Stimulated activated naive CD8-positive, alpha-beta T cell treated with anti-CD3 and anti-CD28 coated beads, Interleukin-15, Interleukin-2, amounts not matched to agents 100 ng/mL and 50 ng/mL, for 24 hours (primary cell): ENCODE measurements around the gene GMPR2.
"Not testable (repeated sequence)": the region's sequence is repeated elsewhere in the genome, so short reads cannot be mapped to it uniquely, and the experiment has no call there.

ENCODE experiments used
- H3K27ac Mint-ChIP-seq: one replicate; pipeline ENCODE4 v1.8.0; 2021; ENCODE audit warnings: mild to moderate bottlenecking, mixed read lengths
- H3K27me3 Mint-ChIP-seq: one replicate; pipeline ENCODE4 v1.8.0; 2021; ENCODE audit warnings: mixed read lengths
- H3K36me3 Mint-ChIP-seq: one replicate; pipeline ENCODE4 v1.8.0; 2021; ENCODE audit warnings: low read depth, mixed read lengths
- H3K4me1 Mint-ChIP-seq: one replicate; pipeline ENCODE4 v1.8.0; 2021; ENCODE audit warnings: low read depth, mixed read lengths
- H3K4me3 Mint-ChIP-seq: one replicate; pipeline ENCODE4 v1.8.0; 2021; ENCODE audit warnings: mild to moderate bottlenecking, mixed read lengths
- H3K9me3 Mint-ChIP-seq: one replicate; pipeline ENCODE4 v1.8.0; 2021; ENCODE audit warnings: mixed read lengths

The GMPR2 gene

GRCh38 chr14:24212924-24213865, 19.5 kb upstream of the GMPR2 start, which contains the start of gene CHMP4A:
Gene CHMP4A, minus strand, starts transcription at chr14:24213488. Its CDS starts 49 bp downstream, at chr14:24213439.
- no peaks in the 10 kb centered on the region for H3K27me3 Mint-ChIP-seq
- peaks cover 50% of the 10 kb centered on the region for H3K36me3 Mint-ChIP-seq
- peaks cover 61% of the 10 kb centered on the region for H3K4me1 Mint-ChIP-seq
- H3K9me3 Mint-ChIP-seq: no peaks in the 10 kb centered on the region
- peak within 1 kb of the TSS; percentile 99 for H3K4me3 Mint-ChIP-seq
- H3K27ac Mint-ChIP-seq: peak within 1 kb of the TSS; percentile 99

DNA sequence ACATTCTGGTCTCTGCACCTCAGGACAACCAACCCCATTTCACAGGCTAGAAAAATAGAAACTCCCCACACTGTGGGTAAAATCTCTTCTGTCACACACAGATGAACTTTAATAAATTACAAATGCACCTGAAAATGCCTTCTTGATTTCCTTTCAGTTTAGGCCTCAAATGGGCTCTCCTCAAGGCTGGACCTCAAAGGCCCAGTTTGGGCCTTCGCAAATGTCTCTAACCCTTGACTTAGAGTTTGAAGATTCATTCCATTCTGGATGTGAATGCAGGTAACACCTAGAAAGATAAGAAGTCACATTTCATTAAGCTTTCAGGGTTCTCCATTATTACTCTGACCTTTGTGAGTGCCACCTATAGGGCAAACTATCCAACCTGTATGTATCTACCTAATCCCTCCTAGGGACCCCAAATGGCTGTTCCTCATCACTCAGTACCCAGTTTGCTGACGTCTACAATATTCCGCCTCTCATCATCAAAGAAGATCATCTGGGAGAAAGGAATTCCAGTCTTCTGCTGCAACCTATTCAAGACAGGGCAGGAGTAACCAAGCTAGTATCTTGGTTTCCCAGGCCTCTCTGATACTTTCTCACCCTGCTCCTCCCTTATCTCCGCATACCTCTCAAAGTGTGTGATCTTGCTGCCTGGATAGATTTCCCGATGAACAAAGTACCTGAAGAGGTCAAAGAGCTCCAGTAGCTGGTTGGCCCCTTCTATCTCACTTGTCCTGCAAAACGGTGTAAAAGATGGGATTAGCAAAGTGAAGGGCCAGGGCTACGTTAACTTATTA, 18.7 kb upstream of the GMPR2 start:
- Mint-ChIP-seq H3K4me3 (peak overlapping the region; percentile 99), H3K27ac (peak overlapping the region; percentile 99), H3K9me3 (no peaks in the 10 kb centered on the region), H3K27me3 (no peaks in the 10 kb centered on the region), H3K36me3 (peaks cover 50% of the 10 kb centered on the region), H3K4me1 (peaks cover 61% of the 10 kb centered on the region)

DNA sequence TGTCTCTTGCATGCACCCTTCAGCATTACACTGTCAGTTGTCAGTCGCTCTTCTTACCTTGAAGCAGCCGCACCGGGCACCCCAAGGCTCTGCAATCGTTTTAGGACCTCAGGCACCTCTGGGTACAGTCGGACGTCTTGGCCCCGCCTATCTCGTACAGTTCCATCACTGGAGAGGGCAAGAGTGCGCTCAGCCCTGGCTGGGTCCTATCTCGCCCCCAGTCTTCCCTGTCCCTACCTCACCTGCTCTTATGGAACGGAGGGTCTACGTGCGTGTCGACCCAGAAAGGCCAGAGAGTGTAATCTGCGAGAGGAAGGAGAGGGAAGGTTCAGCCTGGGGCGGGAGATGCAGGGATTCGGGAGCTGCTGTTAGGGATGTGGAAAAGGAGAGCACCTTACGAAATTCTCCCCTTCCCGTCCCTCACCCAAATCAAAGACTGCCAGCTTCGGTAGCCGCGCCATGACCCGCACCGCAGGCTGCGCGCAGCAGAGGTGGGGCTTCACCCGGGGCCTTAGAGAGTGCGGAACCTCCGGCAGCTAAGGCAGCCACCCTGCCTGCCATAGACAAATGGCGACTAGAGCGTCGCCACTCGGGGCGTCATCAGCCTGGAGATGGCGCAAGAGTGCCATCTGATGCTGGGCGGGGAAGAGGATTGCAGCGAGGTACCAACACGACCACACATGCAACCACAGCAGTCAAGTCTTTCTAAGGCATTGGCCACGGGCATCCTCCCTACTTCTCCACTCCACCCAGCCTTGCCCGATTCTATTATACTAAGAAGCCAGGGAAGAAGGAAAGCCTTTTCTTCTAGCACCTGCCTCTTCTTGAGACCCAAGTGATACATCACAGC, 17.0 kb upstream of the GMPR2 start, which contains the start of gene MDP1:
MDP1 (minus strand) TSS at position 572 of the 850 bp plus-strand sequence; CDS start at position 461, 111 bp downstream.
- Mint-ChIP-seq H3K36me3 (peaks cover 40% of the 10 kb centered on the region), H3K27ac (peak within 1 kb of the TSS; percentile 59), H3K4me1 (peaks cover 55% of the 10 kb centered on the region)

DNA sequence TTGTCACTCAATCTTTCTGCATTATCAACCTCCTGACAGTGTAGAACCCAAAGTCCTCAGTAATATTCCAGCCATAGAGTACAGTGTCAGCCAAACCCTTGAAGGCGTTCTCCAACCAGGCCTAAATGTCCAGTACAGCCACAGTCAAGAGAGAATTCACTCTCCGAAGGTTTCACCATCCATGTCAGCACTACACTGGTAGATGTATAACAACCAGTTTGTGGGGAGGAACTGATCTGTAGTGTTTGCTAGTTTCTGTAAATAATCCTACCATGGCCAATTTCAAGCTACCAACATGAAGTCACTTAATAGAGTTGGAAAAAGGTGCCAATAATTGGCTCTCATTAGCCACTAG, 16.4 kb upstream of the GMPR2 start:
- H3K4me3 Mint-ChIP-seq: peak overlapping the region; percentile 99
- H3K27me3 Mint-ChIP-seq: no peaks in the 10 kb centered on the region
- H3K9me3 Mint-ChIP-seq: no peaks in the 10 kb centered on the region

More for the DNA sequence above, 17.0 kb upstream of the GMPR2 start, which contains the start of gene MDP1:
- Mint-ChIP-seq H3K9me3 (no peaks in the 10 kb centered on the region), H3K4me3 (peak within 1 kb of the TSS; percentile 99), H3K27me3 (no peaks in the 10 kb centered on the region)

GRCh38 chr14:24216876-24217275, 15.9 kb upstream of the GMPR2 start:
- Mint-ChIP-seq H3K4me1 (peaks cover 45% of the 10 kb centered on the region), H3K27ac (peak overlapping the region; percentile 34)

More for the DNA sequence above, 16.4 kb upstream of the GMPR2 start:
- peaks cover 35% of the 10 kb centered on the region for H3K36me3 Mint-ChIP-seq
- peaks cover 51% of the 10 kb centered on the region for H3K4me1 Mint-ChIP-seq
- H3K27ac Mint-ChIP-seq: peak overlapping the region; percentile 59

DNA sequence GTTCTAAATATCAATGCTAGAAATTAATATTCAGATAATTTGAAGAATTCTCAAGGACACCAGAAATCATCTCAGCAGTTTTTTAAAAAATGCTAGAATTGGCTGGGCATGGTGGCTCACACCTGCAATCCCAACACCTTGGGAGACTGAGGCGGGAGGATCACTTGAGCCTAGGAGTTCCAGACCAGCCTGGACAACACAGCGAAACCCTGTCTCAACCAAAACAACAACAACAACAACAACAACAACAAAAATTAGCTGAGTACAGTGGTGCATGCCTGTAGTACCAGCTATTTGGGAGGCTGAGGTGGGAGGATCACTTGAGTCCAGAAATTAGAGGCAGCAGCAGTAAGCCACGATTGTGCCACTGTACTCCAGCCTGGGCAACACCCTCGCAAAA, 13.6 kb upstream of the GMPR2 start:
- no peaks in the 10 kb centered on the region for H3K27me3 Mint-ChIP-seq
- no peak overlapping the region for H3K27ac Mint-ChIP-seq
- H3K9me3 Mint-ChIP-seq: no peaks in the 10 kb centered on the region
- H3K36me3 Mint-ChIP-seq: peaks cover 19% of the 10 kb centered on the region
- H3K4me1 Mint-ChIP-seq: peaks cover 24% of the 10 kb centered on the region
- no peak overlapping the region for H3K4me3 Mint-ChIP-seq

More at GRCh38 chr14:24216876-24217275, 15.9 kb upstream of the GMPR2 start:
- H3K9me3 Mint-ChIP-seq, H3K27me3 Mint-ChIP-seq, H3K4me3 Mint-ChIP-seq: not testable (repeated sequence)
- H3K36me3 Mint-ChIP-seq: peaks cover 30% of the 10 kb centered on the region

GRCh38 chr14:24219521-24219920, 13.2 kb upstream of the GMPR2 start:
- H3K27me3 Mint-ChIP-seq: no peaks in the 10 kb centered on the region
- peaks cover 22% of the 10 kb centered on the region for H3K4me1 Mint-ChIP-seq
- H3K36me3 Mint-ChIP-seq: peaks cover 21% of the 10 kb centered on the region
- no peak overlapping the region for H3K27ac Mint-ChIP-seq
- no peaks in the 10 kb centered on the region for H3K9me3 Mint-ChIP-seq
- H3K4me3 Mint-ChIP-seq: no peak overlapping the region

- H3K9me3 Mint-ChIP-seq, H3K27ac Mint-ChIP-seq, H3K4me3 Mint-ChIP-seq, H3K27me3 Mint-ChIP-seq: not testable (repeated sequence)
- peaks cover 37% of the 10 kb centered on the region for H3K36me3 Mint-ChIP-seq
- peaks cover 20% of the 10 kb centered on the region for H3K4me1 Mint-ChIP-seq
These were observed 9.7 kb upstream of the GMPR2 start for GRCh38 chr14:24222987-24223386.

DNA sequence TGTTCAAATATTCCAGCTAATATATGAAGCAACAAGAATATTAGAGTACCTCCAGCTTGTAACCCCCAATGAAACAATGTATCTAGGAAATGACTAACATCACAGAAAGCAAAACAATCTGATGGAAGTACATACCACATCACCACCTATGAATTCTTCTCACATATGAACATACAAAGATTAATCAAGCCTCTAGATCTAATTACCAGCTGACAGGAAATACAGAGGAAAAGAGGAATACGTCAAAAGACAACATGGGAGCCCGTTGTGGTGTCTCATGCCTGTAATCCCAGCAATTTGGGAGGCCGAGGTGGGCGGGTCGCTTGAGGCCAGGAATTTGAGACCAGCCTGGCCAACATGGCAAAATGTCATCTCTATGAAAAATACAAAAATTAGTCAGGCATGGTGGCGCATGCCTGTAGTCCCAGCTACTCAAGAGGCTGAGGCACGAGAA, 8.1 kb upstream of the GMPR2 start:
- Mint-ChIP-seq H3K27me3 (no peaks in the 10 kb centered on the region), H3K36me3 (peaks cover 35% of the 10 kb centered on the region), H3K27ac (peak overlapping the region; percentile 27), H3K4me3 (no peak overlapping the region), H3K4me1 (peaks cover 29% of the 10 kb centered on the region), H3K9me3 (no peaks in the 10 kb centered on the region)

DNA sequence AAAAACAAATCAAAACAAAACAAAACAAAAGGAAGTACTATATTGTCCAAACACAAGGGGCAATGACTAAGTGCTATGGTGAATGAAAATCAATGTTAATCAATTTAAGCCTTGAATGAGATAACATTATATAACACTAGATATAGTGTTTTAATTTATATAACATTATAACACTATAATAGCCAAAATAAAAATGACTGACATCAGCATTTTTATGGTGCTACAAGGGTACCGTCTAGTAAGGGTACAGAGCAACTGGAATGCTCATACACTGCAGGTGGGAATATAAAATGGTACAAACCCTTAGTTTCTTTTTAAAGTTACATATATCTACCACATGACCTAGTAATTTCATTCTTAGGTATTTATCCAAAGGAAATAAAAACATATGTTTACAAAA, 6.3 kb upstream of the GMPR2 start:
- H3K9me3 Mint-ChIP-seq: no peaks in the 10 kb centered on the region
- no peak overlapping the region for H3K4me3 Mint-ChIP-seq
- H3K4me1 Mint-ChIP-seq: peaks cover 37% of the 10 kb centered on the region
- peaks cover 33% of the 10 kb centered on the region for H3K36me3 Mint-ChIP-seq
- H3K27ac Mint-ChIP-seq: no peak overlapping the region
- no peaks in the 10 kb centered on the region for H3K27me3 Mint-ChIP-seq

GRCh38 chr14:24228902-24229301, 3.8 kb upstream of the GMPR2 start:
- H3K27ac Mint-ChIP-seq: no peak overlapping the region
- H3K4me1 Mint-ChIP-seq: peaks cover 48% of the 10 kb centered on the region

DNA sequence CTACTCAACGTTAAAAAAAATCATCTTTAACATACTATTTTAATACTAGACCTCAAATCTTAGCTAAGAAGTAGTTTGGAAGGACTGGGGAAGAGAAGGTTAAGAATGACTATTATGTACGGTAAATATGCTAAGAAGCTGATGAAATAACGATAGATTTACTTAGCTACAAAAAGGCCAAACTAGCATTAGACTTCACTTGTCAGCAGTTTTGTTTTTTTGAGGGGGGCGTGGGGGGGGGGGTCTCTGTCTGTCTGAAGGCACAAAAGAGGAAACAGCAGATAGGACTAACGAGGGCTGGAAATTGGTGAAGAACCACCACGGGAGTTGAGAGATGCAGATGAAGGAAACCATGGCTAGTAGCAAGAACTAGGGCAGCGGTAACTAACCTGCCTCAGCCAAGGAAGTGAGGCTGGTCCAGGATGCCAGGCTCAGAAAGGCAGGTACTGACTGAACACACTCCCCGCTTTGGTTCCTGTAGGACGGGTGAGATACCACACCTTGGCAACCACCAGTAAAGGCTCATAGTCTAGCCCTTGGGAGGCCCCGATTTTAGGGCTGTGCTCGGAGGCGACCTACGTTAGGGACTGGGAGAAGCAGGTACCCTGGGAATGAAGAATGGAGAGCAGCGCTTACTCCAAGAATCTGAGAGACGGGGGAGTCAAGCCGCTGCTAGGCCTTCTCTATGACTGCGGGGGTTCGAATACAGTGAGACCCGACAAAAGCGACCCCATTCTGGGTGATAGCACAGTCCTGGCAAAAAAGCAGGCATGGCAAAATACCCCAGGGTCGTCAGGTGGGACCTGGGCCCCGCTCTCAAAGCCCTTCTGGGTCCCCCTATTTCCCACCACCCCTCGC, 1.2 kb upstream of the GMPR2 start:
- Mint-ChIP-seq H3K4me3 (peak overlapping the region; percentile 98), H3K9me3 (no peaks in the 10 kb centered on the region), H3K27ac (peak overlapping the region; percentile 91), H3K4me1 (peaks cover 63% of the 10 kb centered on the region), H3K27me3 (no peaks in the 10 kb centered on the region), H3K36me3 (peaks cover 42% of the 10 kb centered on the region)

More at GRCh38 chr14:24228902-24229301, 3.8 kb upstream of the GMPR2 start:
- Mint-ChIP-seq H3K27me3 (no peaks in the 10 kb centered on the region), H3K36me3 (peaks cover 33% of the 10 kb centered on the region), H3K9me3 (no peaks in the 10 kb centered on the region), H3K4me3 (no peak overlapping the region)

- Mint-ChIP-seq H3K27ac (peak within 1 kb of the TSS; percentile 91), H3K9me3 (no peaks in the 10 kb centered on the region), H3K27me3 (no peaks in the 10 kb centered on the region), H3K4me1 (peaks cover 63% of the 10 kb centered on the region), H3K4me3 (peak within 1 kb of the TSS; percentile 98), H3K36me3 (peaks cover 43% of the 10 kb centered on the region)
These were observed 546 bp upstream of the GMPR2 start, which contains the start of gene NEDD8 for GRCh38 chr14:24232121-24232644. Gene NEDD8, minus strand, starts transcription at chr14:24232367. Its CDS starts 100 bp downstream, at chr14:24232267.
